DOHH2 (cell line): Measurements from ENCODE around the gene GMPPA.

Experiments
- H3F3A ChIP-seq: fragments of 200-600 bp; sonication (generic), shearing (Covaris generic); 2 replicates; pipeline ENCODE4 v1.6.0; 2016; ENCODE audit warnings: antibody characterized with exemption, mild to moderate bottlenecking; ENCODE audit not compliant: control insufficient read depth, insufficient read depth
- H3K27ac ChIP-seq: fragments of 200-600 bp; sonication (generic); 2 replicates; pipeline ENCODE4 v1.5.1; 2014; ENCODE audit warnings: low read depth, mild to moderate bottlenecking, low read length, moderate library complexity
- H3K27me3 ChIP-seq: fragments of 200-600 bp; sonication (generic); 2 replicates; pipeline ENCODE4 v1.6.1; 2014; ENCODE audit warnings: mild to moderate bottlenecking, low read length, mixed read lengths; ENCODE audit not compliant: control insufficient read depth
- H3K36me3 ChIP-seq: fragments of 200-600 bp; sonication (generic); 2 replicates; pipeline ENCODE4 v1.6.1; 2014; ENCODE audit warnings: mild to moderate bottlenecking, low read length, moderate library complexity, mixed read lengths; ENCODE audit not compliant: control insufficient read depth
- H3K4me1 ChIP-seq: fragments of 200-600 bp; sonication (generic); 2 replicates; pipeline ENCODE4 v1.6.1; 2014; ENCODE audit warnings: mild to moderate bottlenecking, low read length, mixed read lengths; ENCODE audit not compliant: control insufficient read depth
- H3K4me2 ChIP-seq: fragments of 200-600 bp; sonication (generic); 2 replicates; pipeline ENCODE4 v1.6.0; 2014; ENCODE audit warnings: mild to moderate bottlenecking, low read length, moderate library complexity
- H3K4me3 ChIP-seq: fragments of 200-600 bp; sonication (generic); 2 replicates; pipeline ENCODE4 v1.5.1; 2014; ENCODE audit warnings: mild to moderate bottlenecking, low read length, mixed read lengths
- H3K79me2 ChIP-seq: fragments of 200-600 bp; sonication (generic); 2 replicates; pipeline ENCODE4 v1.6.1; 2014; ENCODE audit warnings: mild to moderate bottlenecking, low read length, mixed read lengths; ENCODE audit not compliant: control insufficient read depth
- H3K9me2 ChIP-seq: fragments of 200-600 bp; sonication (generic); replicated peaks from 2 replicates; pipeline ENCODE4 v1.6.1; 2014; ENCODE audit warnings: mild to moderate bottlenecking, low read length, mixed read lengths; ENCODE audit not compliant: control insufficient read depth
- H3K9me3 ChIP-seq: fragments of 200-600 bp; sonication (generic); 2 replicates; pipeline ENCODE4 v1.6.1; 2014; ENCODE audit warnings: antibody characterized with exemption, low read length, mixed read lengths; ENCODE audit not compliant: control insufficient read depth, insufficient read depth
- H4K20me1 ChIP-seq: fragments of 200-600 bp; sonication (generic); 2 replicates; pipeline ENCODE4 v1.6.0; 2014; ENCODE audit warnings: low read depth, mild to moderate bottlenecking, antibody characterized with exemption, low read length, moderate library complexity; ENCODE audit not compliant: control insufficient read depth, insufficient read depth
- CTCF ChIP-seq: fragments of 200-600 bp; sonication (generic); IDR thresholded peaks from one replicate; pipeline ENCODE4 v1.5.1; 2014; ENCODE audit warnings: antibody characterized with exemption, mild to moderate bottlenecking, low read depth, low read length; ENCODE audit not compliant: poor library complexity, severe bottlenecking
- EZH2phosphoT487 ChIP-seq: fragments of 200-600 bp; sonication (generic); IDR thresholded peaks from 2 replicates; pipeline ENCODE4 v1.6.1; 2017; ENCODE audit warnings: borderline replicate concordance, mild to moderate bottlenecking, antibody characterized with exemption, low read length, moderate library complexity, mixed read lengths

The GMPPA gene

GRCh38 chr2:219485201-219485580 lies 13.5 kb upstream of the GMPPA start:
- H3K79me2 ChIP-seq: no peaks in the 10 kb centered on the region
- TF ChIP-seq CTCF: no peak
- TF ChIP-seq EZH2phosphoT487: no peak
- peaks cover 37% of the 10 kb centered on the region for H3K27me3 ChIP-seq

GRCh38 chr2:219486380-219486959 lies 12.2 kb upstream of the GMPPA start:
- no peak overlapping the region for H3K4me3 ChIP-seq
- H3K27me3 ChIP-seq: peaks cover 37% of the 10 kb centered on the region
- H3K36me3 ChIP-seq: no peaks in the 10 kb centered on the region
- no peak overlapping the region for H3K27ac ChIP-seq
- H4K20me1 ChIP-seq: no peaks in the 10 kb centered on the region
- H3F3A ChIP-seq: no peaks in the 10 kb centered on the region
- H3K9me2 ChIP-seq: no peaks in the 10 kb centered on the region
- no peak overlapping the region for H3K4me2 ChIP-seq
- H3K79me2 ChIP-seq: no peaks in the 10 kb centered on the region
- no peaks in the 10 kb centered on the region for H3K9me3 ChIP-seq
- H3K4me1 ChIP-seq: no peaks in the 10 kb centered on the region
- TF ChIP-seq CTCF: no peak
- no peak for TF ChIP-seq EZH2phosphoT487

More at GRCh38 chr2:219485201-219485580, 13.5 kb upstream of the GMPPA start:
- Histone ChIP-seq H3F3A (no peaks in the 10 kb centered on the region), H3K9me2 (no peaks in the 10 kb centered on the region), H3K4me2 (no peak overlapping the region), H3K27ac (no peak overlapping the region), H3K4me1 (no peaks in the 10 kb centered on the region), H3K4me3 (no peak overlapping the region), H3K9me3 (no peaks in the 10 kb centered on the region), H3K36me3 (no peaks in the 10 kb centered on the region), H4K20me1 (no peaks in the 10 kb centered on the region)

GRCh38 chr2:219488149-219488843 lies 10.4 kb upstream of the GMPPA start:
- H3K4me3 ChIP-seq: no peak overlapping the region
- no peaks in the 10 kb centered on the region for H3K4me1 ChIP-seq
- no peaks in the 10 kb centered on the region for H3K79me2 ChIP-seq
- H3K9me3 ChIP-seq: no peaks in the 10 kb centered on the region
- peaks cover 29% of the 10 kb centered on the region for H3K27me3 ChIP-seq
- H4K20me1 ChIP-seq: no peaks in the 10 kb centered on the region
- no peaks in the 10 kb centered on the region for H3F3A ChIP-seq
- no peak overlapping the region for H3K4me2 ChIP-seq
- no peak overlapping the region for H3K27ac ChIP-seq
- no peaks in the 10 kb centered on the region for H3K36me3 ChIP-seq
- no peak for TF ChIP-seq EZH2phosphoT487
- TF ChIP-seq CTCF: no peak
- no peaks in the 10 kb centered on the region for H3K9me2 ChIP-seq
